Aorta (tissue), 5 donors: ENCODE measurements around the gene USP51. TPM values are rescaled to one million over a fixed set of nuclear protein-coding genes. Genes with fewer than 3 reads are reported as not detected.
"Not testable (repeated sequence)": the region's sequence is repeated elsewhere in the genome, so short reads cannot be mapped to it uniquely, and the experiment has no call there.

Experiments
- ATAC-seq: fragments of 200-7000 bp; cut with Tn5 transposase; one replicate; pipeline ENCODE4 v1.9.1; 2022; ENCODE audit warnings: moderate library complexity; ENCODE audit not compliant: low FRiP score
- DNase-seq, 2 donors: peaks; one replicate each; pipeline ENCODE4 v3.0.0-alpha.2; 2020
- H3K27ac ChIP-seq, 2 donors: one replicate each; pipeline ENCODE4 v1.5.1; 2013; ENCODE audit warnings: low read length in 2 of 2, mild to moderate bottlenecking in 2 of 2, moderate library complexity in 2 of 2, control low read depth in 1 of 2, inconsistent platforms in 1 of 2, low read depth in 1 of 2
- H3K27me3 ChIP-seq, 2 donors: one replicate each; pipeline ENCODE4 v1.6.1; 2013; ENCODE audit warnings: control low read depth in 1 of 2, low read length in 1 of 2, mild to moderate bottlenecking in 1 of 2, moderate library complexity in 1 of 2; ENCODE audit not compliant: insufficient read depth in 2 of 2, control insufficient read depth in 1 of 2
- H3K36me3 ChIP-seq, 2 donors: one replicate each; pipeline ENCODE4 v1.6.1; 2013; ENCODE audit warnings: control low read depth in 1 of 2, low read length in 1 of 2, mild to moderate bottlenecking in 1 of 2; ENCODE audit not compliant: insufficient read depth in 2 of 2, control insufficient read depth in 1 of 2
- H3K4me1 ChIP-seq, 2 donors: one replicate each; pipeline ENCODE4 v1.6.1; 2013; ENCODE audit warnings: low read length in 2 of 2, control low read depth in 1 of 2, mild to moderate bottlenecking in 1 of 2, moderate library complexity in 1 of 2; ENCODE audit not compliant: insufficient read depth in 2 of 2, control insufficient read depth in 1 of 2
- H3K4me3 ChIP-seq, 2 donors: one replicate each; pipeline ENCODE4 v1.5.1; 2013; ENCODE audit warnings: low read length in 2 of 2, control low read depth in 1 of 2, mild to moderate bottlenecking in 1 of 2
- H3K9me3 ChIP-seq: one replicate; pipeline ENCODE4 v1.6.1; 2013; ENCODE audit warnings: mild to moderate bottlenecking, low read length; ENCODE audit not compliant: control insufficient read depth
- WGBS, 2 donors: extraction: QIAGEN DNeasy Blood & Tissue Kit; methylation state at CpG; one replicate each; pipeline ENCODE4 v1.1.7; 2013; 5-methylcytosine and 5-hydroxymethylcytosine counted together
- intact Hi-C, 2 donors: fragments of 100-400 bp; cut with DNase I; formaldehyde crosslinking; loops; one replicate each; pipeline versions ENCODE4 v1.14.2 to v1.15.0; 2022
- polyA plus RNA-seq, 2 donors: library from polyadenylated mRNA; stranded (reverse); fragments of 200-250 nt; gene quantifications; one replicate each; pipeline ENCODE4 v1.2.3, GENCODE V29; 2013
- total RNA-seq, 2 donors: library from RNA; stranded (reverse); fragmentation: NEBNext Ultra II Directional; extraction: Animal tissue kit (Norgen Biotek cat#: 25700); gene quantifications; one replicate each; pipeline ENCODE4 v1.2.1, GENCODE V29; 2021
- donor health status: healthy with polysubstance abuse.
- donor health status: Bipolar disorder and iron deficiency.
- donor health status: DM: no; HTN: no; CAD: no.
- donor health status: DM: no; HTN: no; CAD: no.
- donor health status: DM: yes; HTN: yes; CAD: no.

The USP51 gene
- total and polyA plus RNA-seq, 4 donors, result 0.25 to 2.7 (median 0.87) TPM

GRCh38 chrX:55507699-55508098 lies 18.1 kb upstream of the USP51 start:
- intact Hi-C loops, H3K27ac ChIP-seq, DNase-seq, H3K4me1 ChIP-seq, H3K4me3 ChIP-seq, H3K9me3 ChIP-seq, H3K27me3 ChIP-seq, ATAC-seq, H3K36me3 ChIP-seq: not testable (repeated sequence)
- WGBS, 2 donors, result no CpG with 5 or more reads among the region's 5 CpGs

GRCh38 chrX:55507010-55507409 lies 17.4 kb upstream of the USP51 start:
- DNase-seq, H3K4me3 ChIP-seq, H3K36me3 ChIP-seq, ATAC-seq, intact Hi-C loops, H3K9me3 ChIP-seq, H3K4me1 ChIP-seq, H3K27ac ChIP-seq, H3K27me3 ChIP-seq: not testable (repeated sequence)
- WGBS, 2 donors, result no CpG with 5 or more reads among the region's 5 CpGs

GRCh38 chrX:55490974-55491373 lies 1.3 kb upstream of the USP51 start:
- Histone ChIP-seq H3K4me1 (no peaks in the 10 kb centered on the region), H3K4me3 (no peak overlapping the region), H3K27ac (no peak overlapping the region), H3K9me3 (no peaks in the 10 kb centered on the region), H3K27me3 (no peaks in the 10 kb centered on the region), H3K36me3 (no peaks in the 10 kb centered on the region)
- DNase-seq (no peak), ATAC-seq (no peak)
- intact Hi-C loops, result no loop called here
- 55 to 60% methylated on average over 4 of the region's 4 CpGs for WGBS, 2 donors

GRCh38 chrX:55490121-55490520 lies 473 bp upstream of the USP51 start:
- ATAC-seq (no peak), DNase-seq (no peak)
- Histone ChIP-seq H3K27me3 (no peaks in the 10 kb centered on the region), H3K4me1 (no peaks in the 10 kb centered on the region), H3K4me3 (peak overlapping the region; percentile 60 to 94), H3K27ac (peak overlapping the region in 1 of 2 donors; percentile 97), H3K36me3 (no peaks in the 10 kb centered on the region), H3K9me3 (no peaks in the 10 kb centered on the region)
- WGBS, 2 donors, result 57 to 66% methylated on average over 4 of the region's 4 CpGs
- intact Hi-C loops, result no loop called here

GRCh38 chrX:55488593-55489313 lies 895 bp downstream of the USP51 start:
- Histone ChIP-seq H3K9me3 (no peaks in the 10 kb centered on the region), H3K4me3 (peak overlapping the region; percentile 60 to 94), H3K27ac (peak overlapping the region in 1 of 2 donors; percentile 97), H3K36me3 (no peaks in the 10 kb centered on the region), H3K27me3 (no peaks in the 10 kb centered on the region), H3K4me1 (no peaks in the 10 kb centered on the region)
- DNase-seq, result peak; percentile 83 to 86
- intact Hi-C loops, result no loop called here
- 0 to 26% methylated on average over 51 to 54 of the region's 54 CpGs for WGBS, 2 donors
- peak; percentile 86 for ATAC-seq

GRCh38 chrX:55488006-55488592 lies 1.5 kb downstream of the USP51 start:
- intact Hi-C loops, result no loop called here
- Histone ChIP-seq H3K9me3 (no peaks in the 10 kb centered on the region), H3K36me3 (no peaks in the 10 kb centered on the region), H3K4me1 (no peaks in the 10 kb centered on the region), H3K4me3 (peak overlapping the region in 1 of 2 donors; percentile 5), H3K27ac (peak overlapping the region in 1 of 2 donors; percentile 51), H3K27me3 (no peaks in the 10 kb centered on the region)
- ATAC-seq (no peak), DNase-seq (no peak)
- 2 to 20% methylated on average over 23 of the region's 23 CpGs for WGBS, 2 donors

- no peak for ATAC-seq
- 75 to 88% methylated on average over 2 of the region's 2 CpGs for WGBS, 2 donors
- Histone ChIP-seq H3K9me3 (no peaks in the 10 kb centered on the region), H3K36me3 (no peaks in the 10 kb centered on the region), H3K4me3 (no peak overlapping the region), H3K4me1 (no peaks in the 10 kb centered on the region), H3K27me3 (no peaks in the 10 kb centered on the region), H3K27ac (no peak overlapping the region)
- no peak for DNase-seq
- intact Hi-C loops, result no loop called here
Observed at GRCh38 chrX:55487143-55487542, 2.5 kb downstream of the USP51 start.

- DNase-seq (no peak), ATAC-seq (no peak)
- no peak overlapping the region for H3K4me3 ChIP-seq
- no peaks in the 10 kb centered on the region for H3K27me3 ChIP-seq
- WGBS, 2 donors, result 37 to 45% methylated on average over 3 of the region's 3 CpGs
- no peaks in the 10 kb centered on the region for H3K36me3 ChIP-seq
- H3K9me3 ChIP-seq, result no peaks in the 10 kb centered on the region
- intact Hi-C loops, result no loop called here
- no peak overlapping the region for H3K27ac ChIP-seq
- no peaks in the 10 kb centered on the region for H3K4me1 ChIP-seq
Observed at GRCh38 chrX:55486736-55487135, 2.9 kb downstream of the USP51 start.

GRCh38 chrX:55484948-55485347 lies 4.7 kb downstream of the USP51 start:
- DNase-seq, result no peak
- H3K9me3 ChIP-seq, result no peaks in the 10 kb centered on the region
- no peak overlapping the region for H3K27ac ChIP-seq
- intact Hi-C loops, result no loop called here
- no peak overlapping the region for H3K4me3 ChIP-seq
- no peaks in the 10 kb centered on the region for H3K36me3 ChIP-seq
- H3K27me3 ChIP-seq, result no peaks in the 10 kb centered on the region
- no peak for ATAC-seq
- no peaks in the 10 kb centered on the region for H3K4me1 ChIP-seq
